Stomach (tissue), 4 donors: ENCODE results near the gene PRDM16.

ENCODE experiments used
- EP300 ChIP-seq: sonication (generic); formaldehyde crosslinking; IDR thresholded peaks from one replicate; pipeline ENCODE4 v1.6.1; 2017; ENCODE audit warnings: antibody characterized with exemption
- POLR2A ChIP-seq, 4 donors: fragments of 450-650 bp; IDR thresholded peaks; one replicate each; pipeline ENCODE4 v1.6.1; 2016; ENCODE audit warnings: antibody characterized with exemption in 4 of 4, control low read depth in 2 of 4, mild to moderate bottlenecking in 1 of 4, moderate library complexity in 1 of 4
- POLR2AphosphoS5 ChIP-seq, 3 donors: sonication (generic); formaldehyde crosslinking; IDR thresholded peaks; one replicate each; pipeline ENCODE4 v1.6.1; 2016; ENCODE audit warnings: antibody characterized with exemption in 3 of 3
- TF ChIP-seq, protein P1 (sequence below), 7 experiments: fragments of 450-650 bp in 4 of 7; fragments of 200-600 bp in 3 of 7; sonication (generic) in 3 of 7; IDR thresholded peaks; one replicate each; pipeline ENCODE4 v1.5.1; 2016 to 2019; ENCODE audit warnings: antibody characterized with exemption in 7 of 7, control low read depth in 2 of 7, mild to moderate bottlenecking in 1 of 7

GRCh38 chr1:3029481-3029961 is 39.5 kb upstream of the PRDM16 start:
- TF ChIP-seq EP300 (no peak), POLR2A (IDR thresholded peaks at IDR 0.05) (no peak), POLR2AphosphoS5 (IDR thresholded peaks at IDR 0.05) (no peak)
- TF ChIP-seq, protein P1, sequence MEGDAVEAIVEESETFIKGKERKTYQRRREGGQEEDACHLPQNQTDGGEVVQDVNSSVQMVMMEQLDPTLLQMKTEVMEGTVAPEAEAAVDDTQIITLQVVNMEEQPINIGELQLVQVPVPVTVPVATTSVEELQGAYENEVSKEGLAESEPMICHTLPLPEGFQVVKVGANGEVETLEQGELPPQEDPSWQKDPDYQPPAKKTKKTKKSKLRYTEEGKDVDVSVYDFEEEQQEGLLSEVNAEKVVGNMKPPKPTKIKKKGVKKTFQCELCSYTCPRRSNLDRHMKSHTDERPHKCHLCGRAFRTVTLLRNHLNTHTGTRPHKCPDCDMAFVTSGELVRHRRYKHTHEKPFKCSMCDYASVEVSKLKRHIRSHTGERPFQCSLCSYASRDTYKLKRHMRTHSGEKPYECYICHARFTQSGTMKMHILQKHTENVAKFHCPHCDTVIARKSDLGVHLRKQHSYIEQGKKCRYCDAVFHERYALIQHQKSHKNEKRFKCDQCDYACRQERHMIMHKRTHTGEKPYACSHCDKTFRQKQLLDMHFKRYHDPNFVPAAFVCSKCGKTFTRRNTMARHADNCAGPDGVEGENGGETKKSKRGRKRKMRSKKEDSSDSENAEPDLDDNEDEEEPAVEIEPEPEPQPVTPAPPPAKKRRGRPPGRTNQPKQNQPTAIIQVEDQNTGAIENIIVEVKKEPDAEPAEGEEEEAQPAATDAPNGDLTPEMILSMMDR (IDR thresholded peaks at IDR 0.05): no peak
